GM21447 (cell line): ENCODE measurements around the gene PRSS38.

Experiments used
- ATAC-seq: cut with Tn5 transposase; IDR thresholded peaks from one replicate; pipeline ENCODE4 v1.9.1; 2021; ENCODE audit not compliant: unreplicated experiment

Gene PRSS38

DNA sequence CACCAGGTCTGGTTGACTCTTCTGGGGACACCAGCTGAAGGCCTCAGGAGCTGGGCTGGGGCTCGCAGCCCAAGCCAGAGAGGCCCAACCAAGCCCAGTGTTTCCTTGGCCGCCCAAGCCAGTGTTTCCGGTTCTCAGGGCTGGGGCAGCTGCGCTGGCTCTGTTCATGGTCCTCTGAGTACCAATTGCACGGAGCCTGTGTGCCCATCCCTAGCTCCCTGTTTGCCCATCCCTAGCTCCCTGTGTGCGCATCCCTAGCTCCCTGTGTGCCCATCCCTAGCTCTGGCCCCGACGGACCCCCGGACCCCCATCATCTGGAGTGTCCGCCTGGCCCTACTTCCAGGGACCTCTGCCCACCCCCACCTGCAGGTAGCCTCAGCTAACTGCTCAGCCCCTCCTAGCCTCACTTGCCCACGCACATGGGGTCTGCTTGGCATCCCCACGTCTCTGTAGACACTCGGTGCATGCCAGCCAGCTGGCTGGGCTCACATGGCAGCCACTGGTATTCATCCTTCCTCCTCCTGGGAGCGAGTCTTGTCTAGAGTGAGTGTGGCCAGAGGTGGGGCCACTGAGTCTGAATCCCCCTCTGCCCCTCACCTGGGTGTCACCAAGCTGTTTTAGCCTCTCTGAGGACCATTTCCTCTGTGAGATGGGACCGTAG lies 68.3 kb downstream of the PRSS38 start:
- no peak for ATAC-seq

DNA sequence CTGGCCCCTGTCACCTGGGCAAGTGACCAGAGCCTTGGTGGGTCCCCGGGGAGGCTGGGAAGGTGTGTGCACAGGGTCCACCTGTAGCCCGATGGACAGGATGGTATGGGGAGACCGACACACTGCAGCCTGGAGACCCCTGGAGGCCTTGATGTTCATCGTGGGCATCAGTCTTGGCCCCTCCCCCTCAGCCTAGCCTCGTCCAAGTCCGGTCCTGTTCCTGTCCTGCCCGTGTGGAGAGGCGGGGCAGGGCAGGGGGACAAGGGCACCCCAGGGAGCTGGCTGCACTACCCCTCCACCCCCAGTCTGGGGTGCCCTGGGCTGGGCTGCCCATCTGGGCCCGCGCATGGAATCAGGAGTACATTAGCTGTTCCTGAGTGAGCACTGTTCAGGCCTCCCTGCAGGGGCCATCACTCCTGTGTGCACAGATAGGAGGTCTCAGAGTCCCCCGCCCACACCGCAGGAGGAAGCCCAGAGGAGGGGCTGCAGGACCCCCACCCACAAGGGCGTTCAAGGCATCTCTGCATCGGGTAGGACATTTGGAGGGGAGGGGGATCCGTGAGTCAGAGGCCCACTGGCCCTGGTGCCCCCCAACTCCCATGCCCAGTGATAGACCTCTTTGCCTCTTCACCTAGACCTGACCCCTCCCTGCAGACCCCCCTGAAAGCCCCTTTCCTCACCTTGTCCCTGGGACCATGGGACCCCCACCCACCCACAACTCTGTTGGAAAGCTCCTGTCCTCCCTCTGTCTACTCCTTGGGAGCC lies 69.1 kb downstream of the PRSS38 start:
- no peak for ATAC-seq

DNA sequence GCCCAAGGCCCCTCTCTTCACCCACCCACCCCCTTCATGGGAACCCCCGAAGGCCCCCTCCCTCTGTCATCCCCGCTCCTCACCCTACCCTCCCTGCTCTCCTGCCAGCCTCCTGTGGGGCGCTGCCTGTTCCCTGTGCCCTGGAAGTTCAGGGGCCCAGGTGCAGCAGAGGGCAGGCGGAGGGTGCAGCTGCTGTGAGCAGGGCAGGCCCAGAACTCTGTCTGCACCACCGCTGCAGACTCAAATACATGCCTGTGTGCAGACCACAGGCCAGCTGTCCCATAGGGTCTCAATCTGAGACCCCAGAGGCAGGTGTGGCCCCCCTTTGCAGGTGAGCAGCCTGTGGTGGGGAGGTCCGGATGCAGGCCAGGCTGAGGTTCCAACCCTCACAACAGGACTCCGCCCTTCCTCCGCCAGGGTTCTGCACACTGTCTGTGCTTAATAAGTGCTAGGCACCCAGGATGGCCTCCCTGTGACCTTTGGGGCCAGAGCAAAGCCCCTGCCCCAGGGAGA lies 69.7 kb downstream of the PRSS38 start:
- no peak for ATAC-seq

DNA sequence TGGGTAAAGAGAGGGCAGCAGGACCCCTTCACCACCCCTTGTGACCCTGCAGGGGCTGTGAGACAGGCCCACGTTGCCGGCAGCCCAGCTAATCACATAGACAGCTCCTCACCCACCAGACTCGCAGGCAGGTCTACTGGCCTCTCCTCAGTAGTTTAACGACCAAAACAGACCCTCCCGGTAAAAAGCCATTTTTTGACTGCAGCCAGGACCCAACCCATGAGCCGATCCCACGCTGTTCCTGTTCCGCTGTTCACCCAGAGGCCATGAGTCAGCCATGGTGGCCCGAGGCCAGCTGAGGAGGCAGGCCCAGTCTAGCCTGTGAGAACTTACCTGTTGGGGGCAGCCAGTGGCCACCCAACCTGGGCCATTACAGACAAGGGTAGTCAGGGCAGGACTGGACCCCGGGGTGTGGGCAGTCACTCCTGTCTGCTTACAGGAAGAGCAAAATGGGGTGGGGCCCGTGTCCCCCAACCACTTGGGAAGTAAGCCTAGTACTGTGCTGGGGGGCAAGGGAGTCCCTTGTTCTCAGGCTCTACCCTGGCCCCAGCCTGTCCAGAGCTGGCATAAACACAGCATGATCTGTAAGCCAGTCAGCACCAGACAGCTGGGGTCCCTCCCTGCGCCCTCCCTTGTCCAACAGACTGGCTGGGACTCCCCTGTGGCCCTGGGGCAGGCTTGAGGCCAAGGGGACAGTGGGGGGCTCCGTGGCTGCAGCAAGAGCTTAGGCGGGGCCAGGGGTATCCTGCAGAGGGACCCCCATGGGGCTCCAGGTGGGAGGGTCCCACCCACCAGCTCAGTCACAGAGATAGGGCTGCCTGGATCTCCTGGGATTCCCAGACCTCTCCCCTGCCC lies 70.4 kb downstream of the PRSS38 start:
- no peak for ATAC-seq

DNA sequence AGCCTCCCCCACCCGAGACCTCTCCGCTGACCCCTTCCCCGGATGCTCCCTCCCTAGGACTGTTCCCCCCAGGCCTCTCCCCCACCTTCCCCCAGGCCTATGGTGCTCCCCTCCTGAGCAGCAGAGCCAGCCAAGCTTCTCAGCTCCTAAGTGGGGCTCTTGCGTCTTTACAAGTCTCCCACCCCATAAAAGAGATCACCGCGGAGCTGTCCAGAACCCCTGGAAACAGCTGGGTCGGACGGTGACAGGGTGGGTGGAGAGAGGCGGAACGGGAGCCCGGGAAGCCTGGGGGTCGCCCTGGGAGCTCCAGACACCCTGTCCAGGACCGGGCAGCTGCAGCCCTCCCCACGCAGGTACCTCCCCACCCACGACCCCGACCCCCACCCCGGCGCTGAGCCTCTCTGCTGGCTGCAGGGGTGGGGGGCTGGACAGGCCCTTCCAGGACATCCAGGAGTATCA lies 71.1 kb downstream of the PRSS38 start:
- no peak for ATAC-seq

DNA sequence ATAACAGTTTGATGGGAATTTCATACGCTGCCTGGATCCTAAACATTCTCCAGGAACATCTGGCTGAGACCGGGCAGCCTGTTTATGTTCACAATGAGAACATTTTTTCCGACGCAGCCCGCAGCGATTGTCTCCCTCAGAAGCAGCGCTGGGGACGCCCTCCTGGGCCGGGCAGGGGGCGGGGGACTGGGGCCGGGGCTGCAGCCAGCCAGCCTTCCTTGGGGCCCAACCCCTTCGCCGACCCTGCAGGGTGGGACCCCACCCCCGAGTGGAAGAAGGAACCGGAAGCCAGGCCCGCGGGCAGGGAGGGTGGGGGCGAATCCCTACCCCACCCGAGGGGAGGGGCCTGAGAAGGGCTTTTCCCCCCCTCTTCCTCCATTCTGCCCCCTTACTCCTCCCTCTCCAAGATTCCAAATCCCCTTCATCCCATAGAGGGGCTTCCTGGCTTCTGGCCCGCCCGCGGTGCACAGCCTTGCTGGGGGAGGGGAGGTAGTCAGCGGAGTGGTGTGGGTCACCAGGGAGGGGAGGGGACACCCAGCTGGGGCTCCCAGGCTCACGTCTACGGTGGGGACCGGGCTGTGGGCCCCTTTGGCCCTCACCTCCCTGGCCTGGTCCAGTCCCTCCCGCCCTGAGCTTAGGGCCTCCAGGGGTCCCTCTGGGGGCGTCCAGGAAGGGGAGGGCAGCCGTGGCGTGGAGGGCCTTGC lies 71.7 kb downstream of the PRSS38 start:
- ATAC-seq: no peak

DNA sequence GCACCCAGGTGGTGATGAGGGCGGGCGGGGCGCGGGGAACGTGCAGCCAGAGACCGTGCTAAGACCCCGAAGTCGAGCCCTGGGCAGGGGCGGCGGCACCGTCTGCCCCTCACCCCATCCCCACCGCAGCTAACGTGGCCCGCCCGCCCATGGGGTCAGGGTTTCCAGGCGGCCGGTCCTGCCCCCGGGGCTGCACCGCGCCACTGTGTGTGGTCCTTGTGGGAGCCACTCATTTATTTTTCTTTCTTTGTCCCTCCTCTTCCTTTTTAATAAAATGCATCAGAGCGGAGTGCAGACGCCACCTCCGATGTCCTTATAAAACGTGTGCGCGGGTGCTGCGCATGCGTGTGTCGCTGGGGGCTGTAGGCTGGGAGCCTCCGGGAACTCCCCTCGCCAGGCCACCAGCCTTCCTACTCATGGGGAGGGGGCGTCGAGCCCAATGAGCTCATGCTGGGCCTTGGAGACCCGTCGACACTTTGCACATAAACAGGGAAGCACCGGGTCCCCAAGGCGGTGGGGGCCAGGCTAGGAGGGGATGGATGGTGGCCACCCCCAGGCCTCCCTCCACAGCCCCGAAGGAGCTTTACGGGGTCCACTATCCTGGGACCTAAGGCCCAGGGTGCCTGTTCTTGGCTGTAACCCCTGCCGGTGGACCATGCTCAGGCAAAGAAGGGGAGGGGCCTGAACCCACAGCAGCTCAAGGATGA lies 72.4 kb downstream of the PRSS38 start:
- no peak for ATAC-seq

DNA sequence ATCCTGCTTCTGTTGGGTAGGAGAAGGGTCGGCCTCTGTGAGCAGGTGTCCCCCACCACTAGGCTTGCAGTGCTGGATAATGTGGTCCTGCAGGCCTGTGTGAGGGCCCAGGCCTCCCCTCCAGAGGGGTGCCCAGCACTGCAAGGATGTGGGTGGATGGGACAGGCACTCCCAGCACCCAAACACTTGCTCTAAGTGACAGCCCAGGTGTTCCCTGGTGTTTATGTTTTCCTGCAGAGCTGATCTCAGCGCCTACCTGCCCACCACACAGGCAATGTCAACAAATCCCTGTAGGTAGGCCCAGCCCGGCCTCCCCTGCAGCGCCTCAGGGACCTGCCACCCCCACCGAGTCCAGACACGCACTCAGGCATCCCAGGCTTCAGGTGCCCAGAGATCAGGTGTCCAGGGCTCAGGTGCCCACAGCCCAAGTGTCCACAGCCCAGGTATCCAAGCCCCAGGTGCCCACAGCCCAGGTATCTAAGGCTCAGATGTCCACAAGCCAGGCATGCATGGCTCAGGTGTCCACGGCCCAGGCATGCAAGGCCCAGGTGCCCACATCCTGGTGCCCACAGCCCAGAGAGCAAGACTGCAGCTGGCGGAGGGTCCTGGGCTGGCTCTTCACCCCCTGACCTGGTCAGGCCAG lies 73.0 kb downstream of the PRSS38 start:
- ATAC-seq: no peak

DNA sequence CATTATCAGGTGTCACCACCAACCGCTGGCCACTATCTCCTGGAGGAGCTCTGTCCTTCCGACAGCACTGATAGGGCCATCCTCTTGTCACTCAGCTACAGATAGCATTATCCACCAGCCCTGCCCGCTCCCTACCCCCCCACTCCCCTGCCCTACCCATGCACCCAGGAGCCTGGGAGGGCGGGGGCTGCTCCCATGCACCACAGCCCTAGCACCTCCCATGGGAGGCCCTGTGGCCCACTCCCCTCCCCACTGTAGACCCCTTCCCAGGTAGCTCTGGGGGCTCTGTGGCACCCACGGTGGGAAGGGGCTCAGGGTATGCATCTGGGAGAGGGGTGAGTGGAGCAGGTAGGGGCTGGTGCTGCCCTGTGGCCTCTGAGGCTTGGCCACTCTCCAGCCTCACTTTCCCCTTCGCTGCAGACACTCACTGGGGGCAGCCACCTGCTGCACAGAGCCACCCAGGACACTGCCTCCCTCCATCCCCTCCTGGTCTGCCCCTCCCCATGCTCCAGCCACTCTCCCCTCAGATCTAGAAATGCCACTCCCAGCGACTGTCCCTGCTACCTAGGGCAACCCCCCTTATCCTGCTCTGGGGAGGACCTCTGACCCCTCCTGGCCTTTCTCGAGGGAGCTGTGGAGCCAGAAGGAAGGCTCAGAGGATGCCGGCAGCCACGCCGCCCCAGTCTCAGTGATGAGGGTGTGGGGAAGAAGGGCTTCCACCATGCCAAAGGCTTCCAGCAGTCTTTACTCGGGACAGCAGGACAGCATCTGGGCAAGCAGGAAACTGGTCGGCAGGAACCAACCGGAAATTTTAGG lies 73.8 kb downstream of the PRSS38 start:
- ATAC-seq: no peak

DNA sequence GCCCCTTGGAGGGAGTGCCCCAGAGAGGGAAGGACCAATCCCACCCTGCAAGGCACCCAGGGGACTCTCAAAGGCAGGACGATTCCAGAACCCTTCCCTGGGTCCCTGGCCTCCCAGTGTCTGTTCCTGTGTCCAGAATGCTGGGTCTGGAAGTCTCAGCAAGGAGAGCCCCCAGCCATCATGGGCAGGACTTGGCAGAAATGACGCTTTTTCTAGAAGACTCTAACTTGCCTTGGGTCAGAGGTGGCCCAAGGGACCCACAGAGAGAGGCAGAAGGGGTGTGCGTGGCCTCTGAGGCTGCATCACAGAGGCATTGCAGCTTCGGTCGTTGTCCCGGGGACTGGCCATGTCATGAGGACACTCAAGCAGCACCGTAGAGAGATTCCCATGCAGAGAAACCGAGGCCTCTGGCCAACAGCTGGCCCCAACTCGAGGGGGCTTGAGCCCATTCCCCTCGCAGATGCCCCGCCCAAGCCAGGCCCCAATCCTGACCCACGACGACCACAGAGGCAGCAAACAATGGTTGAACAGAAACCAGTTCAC lies 74.5 kb downstream of the PRSS38 start:
- no peak for ATAC-seq

DNA sequence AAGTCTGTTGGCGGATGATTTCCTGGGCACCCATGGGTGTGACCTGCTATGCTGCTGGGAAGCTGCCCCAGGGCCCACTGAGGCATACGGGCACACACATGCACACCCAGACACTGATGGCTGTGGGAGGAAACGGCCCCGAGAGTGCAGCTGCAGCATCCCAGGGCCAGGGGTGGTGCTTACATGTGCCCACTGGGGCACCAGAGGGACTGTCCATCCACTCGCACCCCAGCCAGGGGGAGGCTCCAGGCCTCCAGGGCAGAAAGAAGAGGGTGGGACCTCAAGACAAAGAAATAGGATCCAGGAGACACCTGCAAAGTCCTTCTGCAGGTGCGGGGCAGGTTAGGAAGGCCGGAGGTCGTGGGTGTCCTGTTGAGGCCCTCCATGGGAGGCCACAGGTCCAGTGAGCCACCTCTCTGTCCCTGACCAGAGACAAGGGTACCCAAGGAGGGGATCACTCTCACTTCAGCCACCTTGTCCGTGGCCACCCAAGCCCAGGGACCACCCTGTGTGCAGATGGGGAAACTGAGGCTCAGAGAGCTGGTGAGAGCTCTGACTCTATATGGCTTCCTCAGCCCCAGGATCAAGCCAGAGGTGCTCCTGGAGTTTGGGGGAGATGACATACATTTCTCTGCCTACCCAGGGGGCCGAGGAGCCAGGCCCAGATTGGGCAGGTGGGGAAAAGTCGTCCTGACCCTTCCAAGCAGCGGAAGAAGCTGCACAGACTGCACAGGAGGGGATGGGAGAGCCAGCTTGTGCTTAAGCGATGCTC lies 75.2 kb downstream of the PRSS38 start:
- ATAC-seq: no peak

DNA sequence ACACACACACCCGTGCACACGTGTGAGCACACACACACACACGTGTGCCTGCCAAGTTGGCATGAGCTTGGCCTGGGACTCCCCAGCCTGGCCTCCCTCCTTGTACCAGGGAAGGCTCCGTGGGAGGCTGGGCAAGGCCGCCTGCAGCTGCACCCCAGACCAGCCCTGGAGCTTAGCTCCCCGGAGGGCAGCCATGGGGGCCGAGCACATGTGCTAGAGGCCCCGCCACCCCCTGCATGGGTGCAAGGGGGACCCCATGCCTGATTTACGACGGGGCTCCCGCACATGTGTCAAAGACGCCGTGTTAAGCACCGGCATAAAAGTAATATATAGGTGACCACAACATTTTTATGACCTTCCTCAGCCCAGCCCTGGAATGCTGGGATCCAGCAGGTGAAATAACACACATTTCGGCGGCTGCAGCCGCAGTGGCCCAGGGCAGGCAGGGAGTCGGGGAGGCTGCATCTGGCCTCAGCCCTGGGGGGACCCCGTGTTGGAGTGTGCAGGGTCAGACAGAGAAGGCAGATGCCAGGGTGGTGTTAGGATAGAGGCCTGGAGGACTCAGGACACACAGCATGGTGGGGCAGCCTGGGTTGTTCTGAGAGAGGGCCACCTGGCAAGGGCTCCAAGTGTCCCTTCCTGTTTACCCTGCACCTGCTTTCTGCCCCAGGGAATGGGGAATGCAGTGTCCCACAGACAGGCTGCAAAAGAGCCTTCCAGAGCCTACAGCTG lies 75.9 kb downstream of the PRSS38 start:
- ATAC-seq: no peak

DNA sequence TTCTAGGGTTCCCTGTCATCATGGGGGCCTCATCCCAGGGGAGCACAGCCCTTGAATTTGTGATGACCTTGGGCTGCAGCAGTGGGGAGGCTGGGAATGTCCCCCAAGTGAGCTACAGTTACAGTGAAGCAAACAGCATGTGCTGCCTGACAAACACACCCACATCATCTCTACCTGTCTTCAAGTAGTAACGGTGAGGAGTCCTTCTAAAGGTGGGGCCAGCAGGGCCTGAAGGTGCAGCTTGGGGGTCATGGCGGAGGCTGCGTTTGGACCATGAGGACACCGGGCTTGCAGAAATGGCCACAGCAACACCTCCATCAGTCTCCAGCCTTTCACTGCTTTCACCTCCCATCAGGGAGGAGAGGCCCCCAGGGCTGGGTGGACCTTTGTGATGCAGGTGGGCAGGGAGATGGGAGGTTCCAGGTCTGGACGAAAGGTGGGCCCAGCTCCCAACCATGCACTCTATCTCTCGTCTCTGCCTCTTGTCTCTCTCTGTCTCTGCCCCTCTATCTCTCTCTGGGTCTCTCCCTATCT lies 76.5 kb downstream of the PRSS38 start:
- ATAC-seq: no peak

DNA sequence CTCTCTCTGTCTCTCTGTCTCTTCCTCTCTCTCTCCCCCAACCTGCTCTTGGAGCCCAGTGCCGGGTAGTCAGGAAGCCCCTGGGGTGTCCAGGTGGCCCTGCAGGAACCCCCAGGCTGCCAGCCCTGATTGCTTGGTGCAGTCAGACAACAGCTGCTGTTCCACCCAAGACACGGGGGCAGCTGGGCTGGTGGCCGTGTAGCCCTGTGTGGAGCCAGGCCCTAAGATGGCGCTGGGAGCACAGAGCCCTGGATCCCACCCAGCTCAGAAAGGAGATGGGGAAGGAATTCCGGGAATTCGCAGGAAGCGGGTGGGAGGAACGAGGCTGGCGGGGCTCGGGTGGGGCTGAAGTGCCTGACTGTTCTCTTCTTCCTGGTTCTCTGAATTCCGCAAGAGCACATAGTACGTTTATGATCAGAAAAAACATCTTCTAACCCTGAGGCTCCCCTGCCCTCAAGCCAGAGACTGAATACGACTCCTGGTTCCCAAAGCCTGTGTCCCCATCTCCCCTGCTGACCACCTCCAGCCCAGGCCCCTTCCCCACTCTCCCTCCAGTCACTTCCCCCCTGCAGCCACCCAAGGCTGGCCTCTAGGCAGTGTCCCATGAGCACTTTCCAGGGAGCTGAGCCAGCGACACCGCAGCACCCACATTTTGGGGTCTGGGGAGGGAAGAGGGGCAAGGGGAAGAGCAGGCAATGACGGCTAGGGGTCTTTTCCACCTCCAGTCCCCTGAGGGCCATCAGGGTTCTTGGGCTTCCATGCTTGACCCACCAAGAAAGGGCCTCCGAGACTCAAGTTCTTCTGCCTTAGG lies 77.2 kb downstream of the PRSS38 start:
- ATAC-seq: no peak

DNA sequence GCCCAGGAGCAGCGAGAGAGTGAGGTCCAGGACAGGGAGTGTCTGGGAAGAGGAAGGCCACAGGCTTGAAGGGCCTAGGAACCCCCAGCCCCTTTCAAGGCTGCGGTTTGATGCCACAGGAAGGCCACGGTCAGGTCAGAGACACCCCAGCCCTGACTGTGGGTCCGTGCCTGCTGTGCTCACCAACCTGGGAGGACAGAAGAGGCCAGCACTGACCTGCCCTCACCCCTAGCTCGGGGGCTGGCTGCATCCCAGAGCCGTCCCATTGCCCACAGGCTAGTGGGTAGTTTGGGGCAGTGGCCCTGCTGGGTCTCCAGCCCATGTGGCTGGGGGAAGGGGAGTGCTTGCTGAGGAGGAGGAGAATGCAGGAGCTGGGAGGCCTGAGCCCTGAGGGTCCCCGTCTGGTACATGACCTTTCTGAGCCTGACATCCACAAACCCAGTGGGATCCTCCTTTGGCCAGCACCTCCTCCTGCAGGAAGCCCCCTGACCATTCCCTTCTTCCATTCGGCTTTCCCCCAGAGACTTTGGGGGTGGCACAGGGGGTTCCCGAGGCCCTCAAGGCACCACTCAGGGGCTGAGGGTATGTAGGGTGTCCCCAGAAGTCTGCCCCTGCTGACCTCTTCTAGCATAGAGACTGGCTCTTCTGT lies 77.9 kb downstream of the PRSS38 start:
- ATAC-seq: no peak
